WI38 (cell line): Measurements from ENCODE around the gene MRGPRG.
"Not testable (repeated sequence)": the region's sequence is repeated elsewhere in the genome, so short reads cannot be mapped to it uniquely, and the experiment has no call there.

Source experiments
- H3K4me3 ChIP-seq: 2 replicates; pipeline ENCODE4 v1.5.1; 2011; ENCODE audit warnings: low read depth, mild to moderate bottlenecking, control low read depth, low read length
- CTCF ChIP-seq: IDR thresholded peaks from 2 replicates; pipeline ENCODE4 v1.5.1; 2012; ENCODE audit warnings: low read depth, mild to moderate bottlenecking, control low read depth, low read length

Gene MRGPRG

GRCh38 chr11:3218483-3219280 lies at the start of gene MRGPRG:
Gene MRGPRG (minus strand): TSS chr11:3218813. CDS start chr11:3218813, 0 bp downstream.
- no peak for TF ChIP-seq CTCF
- no peak within 1 kb of the TSS for H3K4me3 ChIP-seq

DNA sequence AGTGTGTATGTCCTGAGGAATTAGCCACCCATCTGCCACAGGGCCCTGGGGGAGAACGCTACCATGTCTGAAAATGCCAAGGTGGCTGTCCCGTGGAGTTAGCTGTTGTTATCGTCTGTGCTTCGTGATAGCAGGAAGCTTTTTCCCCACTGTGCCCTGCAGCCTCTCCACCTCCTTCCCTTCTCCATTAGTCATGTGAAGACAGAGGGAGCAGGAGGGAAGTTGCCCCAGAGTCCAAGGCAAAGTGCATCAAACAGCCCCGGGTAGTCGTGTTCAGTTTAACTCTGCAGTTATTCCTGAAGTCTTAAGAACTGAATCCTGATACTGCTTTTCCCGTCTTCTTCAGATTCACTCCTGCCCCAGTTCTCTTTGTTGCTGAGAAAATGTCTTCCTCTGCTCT lies 43.9 kb upstream of the MRGPRG start:
- H3K4me3 ChIP-seq: not testable (repeated sequence)

GRCh38 chr11:3261831-3262230 lies 43.2 kb upstream of the MRGPRG start:
- H3K4me3 ChIP-seq: not testable (repeated sequence)

GRCh38 chr11:3257509-3257908 lies 38.9 kb upstream of the MRGPRG start:
- not testable (repeated sequence) for H3K4me3 ChIP-seq

GRCh38 chr11:3255241-3255640 lies 36.6 kb upstream of the MRGPRG start:
- H3K4me3 ChIP-seq: not testable (repeated sequence)

GRCh38 chr11:3254773-3255172 lies 36.2 kb upstream of the MRGPRG start:
- not testable (repeated sequence) for H3K4me3 ChIP-seq

- no peak overlapping the region for H3K4me3 ChIP-seq
- TF ChIP-seq CTCF: no peak
These were observed 26.5 kb upstream of the MRGPRG start for GRCh38 chr11:3245071-3245470.

- no peak overlapping the region for H3K4me3 ChIP-seq
- TF ChIP-seq CTCF: no peak
These were observed 25.3 kb upstream of the MRGPRG start for GRCh38 chr11:3243880-3244279.

GRCh38 chr11:3237119-3237518 lies 18.5 kb upstream of the MRGPRG start:
- no peak for TF ChIP-seq CTCF
- no peak overlapping the region for H3K4me3 ChIP-seq

- TF ChIP-seq CTCF: no peak
- H3K4me3 ChIP-seq: no peak overlapping the region
These were observed 16.2 kb upstream of the MRGPRG start for GRCh38 chr11:3234846-3235245.
